ENCODE data around the gene RDH12.
"Not testable (repeated sequence)": the region's sequence is repeated elsewhere in the genome, so short reads cannot be mapped to it uniquely, and the experiment has no call there.

The RDH12 gene

GRCh38 chr14:67697006-67697405 lies 4.7 kb upstream of the RDH12 start:
- no peak for DNase-seq (ENCODE audit: low read depth)
- H3K4me3 ChIP-seq (ENCODE audit: low read depth, low read length), result no peak overlapping the region
- TF ChIP-seq CTCF (IDR thresholded peaks at IDR 0.05; ENCODE audit: low read depth, low read length) (no peak), MYC (IDR thresholded peaks at IDR 0.05; ENCODE audit: low read depth, low read length) (no peak), POLR2A (IDR thresholded peaks at IDR 0.05; ENCODE audit: extremely low read depth, insufficient read length) (no peak), MAX (IDR thresholded peaks at IDR 0.05; ENCODE audit: low read depth, low read length) (no peak)

GRCh38 chr14:67698179-67698578 lies 3.5 kb upstream of the RDH12 start:
- DNase-seq (ENCODE audit: low read depth), result no peak
- H3K4me3 ChIP-seq (ENCODE audit: low read depth, low read length), result no peak overlapping the region
- TF ChIP-seq MYC (IDR thresholded peaks at IDR 0.05; ENCODE audit: low read depth, low read length), result no peak
- TF ChIP-seq CTCF (IDR thresholded peaks at IDR 0.05; ENCODE audit: low read depth, low read length), result no peak
- no peak for TF ChIP-seq POLR2A (IDR thresholded peaks at IDR 0.05; ENCODE audit: extremely low read depth, insufficient read length)
- no peak for TF ChIP-seq MAX (IDR thresholded peaks at IDR 0.05; ENCODE audit: low read depth, low read length)

GRCh38 chr14:67703997-67704396 lies 2.3 kb downstream of the RDH12 start:
- no peak for TF ChIP-seq MYC (IDR thresholded peaks at IDR 0.05; ENCODE audit: low read depth, low read length)
- TF ChIP-seq CTCF (IDR thresholded peaks at IDR 0.05; ENCODE audit: low read depth, low read length), result no peak
- TF ChIP-seq MAX (IDR thresholded peaks at IDR 0.05; ENCODE audit: low read depth, low read length), result no peak
- no peak for TF ChIP-seq POLR2A (IDR thresholded peaks at IDR 0.05; ENCODE audit: extremely low read depth, insufficient read length)
- no peak for DNase-seq (ENCODE audit: low read depth)
- H3K4me3 ChIP-seq (ENCODE audit: low read depth, low read length), result no peak overlapping the region

GRCh38 chr14:67704484-67705089 lies 2.9 kb downstream of the RDH12 start:
- TF ChIP-seq POLR2A (IDR thresholded peaks at IDR 0.05; ENCODE audit: extremely low read depth, insufficient read length) (no peak), CTCF (IDR thresholded peaks at IDR 0.05; ENCODE audit: low read depth, low read length) (peak; percentile 72), MAX (IDR thresholded peaks at IDR 0.05; ENCODE audit: low read depth, low read length) (no peak), MYC (IDR thresholded peaks at IDR 0.05; ENCODE audit: low read depth, low read length) (no peak)
- no peak overlapping the region for H3K4me3 ChIP-seq (ENCODE audit: low read depth, low read length)

GRCh38 chr14:67705211-67705610 lies 3.5 kb downstream of the RDH12 start:
- H3K4me3 ChIP-seq (ENCODE audit: low read depth, low read length), result no peak overlapping the region
- no peak for DNase-seq (ENCODE audit: low read depth)
- TF ChIP-seq CTCF (IDR thresholded peaks at IDR 0.05; ENCODE audit: low read depth, low read length) (no peak), MAX (IDR thresholded peaks at IDR 0.05; ENCODE audit: low read depth, low read length) (no peak), POLR2A (IDR thresholded peaks at IDR 0.05; ENCODE audit: extremely low read depth, insufficient read length) (no peak), MYC (IDR thresholded peaks at IDR 0.05; ENCODE audit: low read depth, low read length) (no peak)

More at GRCh38 chr14:67704484-67705089, 2.9 kb downstream of the RDH12 start:
- peak; percentile 77 for DNase-seq (ENCODE audit: low read depth)

- not testable (repeated sequence) for DNase-seq (ENCODE audit: low read depth); H3K4me3 ChIP-seq (ENCODE audit: low read depth, low read length)
Measured at GRCh38 chr14:67709346-67709745, 7.7 kb downstream of the RDH12 start.

- not testable (repeated sequence) for DNase-seq (ENCODE audit: low read depth); H3K4me3 ChIP-seq (ENCODE audit: low read depth, low read length)
Measured at GRCh38 chr14:67709796-67710195, 8.1 kb downstream of the RDH12 start.
